HG03139 (cell line): ENCODE results near the gene UBA1.

Experiments used
- ATAC-seq: cut with Tn5 transposase; IDR thresholded peaks from one replicate; pipeline ENCODE4 v1.9.1; 2021; ENCODE audit not compliant: unreplicated experiment

The UBA1 gene

DNA sequence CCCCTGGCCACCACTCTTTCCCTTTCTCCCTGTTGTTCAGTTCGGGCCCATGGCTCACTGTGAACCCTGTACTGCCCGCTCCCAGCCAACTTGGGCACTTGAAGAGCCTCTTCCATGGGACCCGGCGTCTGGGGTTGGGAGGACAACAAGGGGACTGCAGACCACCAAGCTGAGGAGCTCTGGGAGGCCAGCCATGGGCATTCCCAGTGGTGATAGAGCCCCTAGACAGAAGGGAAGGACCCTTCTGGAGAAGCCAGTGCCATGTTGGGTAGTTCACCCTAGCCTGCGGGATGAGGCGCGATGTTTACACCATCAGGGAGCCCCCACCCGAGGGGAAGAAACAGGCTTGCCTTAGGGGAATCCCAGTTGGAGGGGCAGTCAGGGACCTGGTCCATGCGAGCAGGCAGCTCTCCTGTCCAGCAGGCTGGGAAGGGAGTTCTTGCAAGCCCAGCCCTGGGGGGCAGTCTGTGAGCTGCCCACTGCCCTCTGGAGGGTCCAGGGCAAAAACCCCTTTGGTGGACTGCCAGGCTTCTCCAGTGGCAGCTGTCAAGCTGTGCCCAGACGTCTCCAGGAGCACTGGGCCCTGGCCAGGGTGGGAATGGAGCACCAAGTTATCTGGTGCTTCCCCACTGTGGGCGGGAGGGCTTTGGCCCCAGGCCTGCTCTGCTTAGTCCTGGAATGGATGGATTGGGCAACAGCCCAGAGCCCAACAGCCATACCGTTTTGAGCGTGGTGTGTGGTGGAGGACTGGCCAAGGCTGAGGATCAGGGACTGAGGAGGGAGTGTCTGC lies 23.7 kb upstream of the UBA1 start:
- ATAC-seq: no peak

DNA sequence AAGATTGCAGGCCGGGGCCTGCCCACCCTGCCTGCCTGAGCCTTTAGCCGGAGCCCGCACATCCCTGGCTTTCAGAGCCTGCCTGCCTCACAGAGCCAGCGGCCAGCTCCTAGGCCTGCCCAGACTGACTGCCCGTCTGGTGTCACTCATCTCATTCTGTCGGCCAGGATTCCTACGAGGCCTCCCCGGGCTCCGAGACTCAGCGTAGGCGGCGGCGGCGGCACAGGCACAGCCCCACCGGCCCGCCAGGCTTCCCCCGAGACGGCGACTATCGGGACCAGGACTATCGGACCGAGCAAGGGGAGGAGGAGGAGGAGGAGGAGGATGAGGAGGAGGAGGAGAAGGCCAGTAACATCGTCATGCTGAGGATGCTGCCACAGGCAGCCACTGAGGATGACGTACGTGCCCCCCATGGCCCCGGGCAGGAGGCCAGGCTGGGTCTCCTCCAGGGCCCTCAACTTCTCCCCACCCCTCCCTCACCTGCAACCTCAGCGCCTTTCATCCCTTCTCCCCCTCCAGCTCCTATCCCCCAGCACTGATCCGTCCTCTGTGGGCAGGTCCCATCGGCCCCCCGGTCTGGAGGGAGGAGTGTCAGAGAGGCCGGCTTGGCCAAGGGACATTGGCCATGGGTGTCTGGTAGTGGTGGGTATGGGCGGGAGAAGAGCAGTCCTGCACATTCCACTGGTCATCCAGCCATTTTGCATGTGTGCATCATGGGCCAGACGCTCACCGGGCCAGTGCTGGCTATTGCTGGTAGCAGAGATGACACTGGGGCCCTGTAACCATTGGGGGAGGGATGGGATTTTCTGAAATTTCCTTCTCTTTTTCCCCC lies 22.6 kb upstream of the UBA1 start:
- no peak for ATAC-seq

DNA sequence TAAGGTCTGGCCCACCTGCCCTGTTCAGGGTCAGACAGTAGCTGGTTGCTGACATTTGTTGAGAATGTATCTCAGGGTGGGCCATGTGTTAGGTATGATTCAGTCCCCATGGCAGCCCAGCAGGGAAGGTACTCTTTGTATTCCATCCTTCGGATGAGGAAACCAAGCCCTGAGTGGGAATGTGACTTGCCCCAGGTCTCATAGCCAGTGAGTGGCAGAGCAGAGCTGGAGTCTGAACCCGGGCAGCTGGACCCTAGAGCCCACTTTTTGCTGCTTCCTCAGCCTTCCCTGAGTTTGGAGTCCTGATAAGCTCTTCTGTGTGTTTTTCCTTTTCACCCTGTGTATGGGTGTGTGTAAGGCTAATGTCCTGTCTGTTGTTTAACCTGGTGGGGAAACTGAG lies 21.6 kb upstream of the UBA1 start:
- ATAC-seq: no peak

DNA sequence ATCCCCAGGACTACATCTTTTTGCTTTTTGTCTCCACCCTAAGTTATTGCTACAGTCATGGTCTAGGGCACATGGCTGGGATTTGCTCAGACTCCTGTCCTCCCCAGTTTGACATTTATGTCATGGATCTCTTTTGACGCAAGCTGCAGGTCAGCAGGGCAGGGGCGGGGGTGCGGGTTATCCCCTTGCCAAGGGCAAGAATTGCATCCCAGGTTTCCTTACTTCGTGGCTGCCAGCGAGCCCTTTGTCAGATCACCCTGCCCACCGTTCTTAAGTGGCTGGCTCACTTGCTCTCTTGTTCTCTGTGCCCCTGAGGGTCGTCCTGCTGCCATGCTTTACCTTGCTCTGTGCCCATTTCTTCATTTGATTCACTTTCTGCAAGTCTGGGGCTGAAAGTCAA lies 21.1 kb upstream of the UBA1 start:
- no peak for ATAC-seq

DNA sequence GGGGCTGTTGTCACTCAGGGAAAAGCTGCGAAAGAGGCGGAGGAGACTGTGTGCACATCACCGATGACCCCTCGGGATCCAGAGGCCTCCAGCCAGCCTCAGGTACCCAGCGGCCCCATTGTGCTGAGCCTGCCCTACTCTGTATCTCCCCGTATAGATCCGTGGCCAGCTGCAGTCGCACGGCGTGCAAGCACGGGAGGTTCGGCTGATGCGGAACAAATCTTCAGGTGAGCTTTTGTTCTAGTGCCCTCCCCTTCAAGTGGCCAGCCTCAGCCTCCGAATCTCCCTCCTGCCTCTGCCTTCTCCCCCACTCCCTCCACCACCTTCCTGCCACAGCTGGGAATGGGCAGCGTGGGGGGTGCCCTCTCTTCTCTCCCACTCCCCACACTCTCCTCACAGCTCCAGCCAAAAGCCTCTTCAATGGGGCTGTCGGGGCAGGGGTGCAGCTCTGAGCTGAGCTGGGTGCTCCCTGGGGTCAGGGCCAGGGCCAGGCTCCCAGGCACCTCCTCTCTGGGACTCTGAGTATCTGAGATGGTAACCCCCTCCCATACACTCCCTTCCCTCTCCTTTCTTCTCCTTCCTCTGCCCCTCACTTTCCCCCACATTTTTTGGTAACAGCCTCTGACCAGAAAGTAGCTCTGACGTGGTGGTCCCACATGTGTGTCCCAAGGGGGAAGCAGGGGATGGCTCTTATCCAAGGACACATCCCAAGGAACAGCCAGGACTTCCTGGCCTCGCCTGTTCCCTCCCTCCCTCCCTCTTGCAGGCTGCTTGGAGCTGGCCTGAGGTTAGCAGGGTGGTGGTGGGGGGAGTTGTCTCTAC lies 20.4 kb upstream of the UBA1 start:
- no peak for ATAC-seq

DNA sequence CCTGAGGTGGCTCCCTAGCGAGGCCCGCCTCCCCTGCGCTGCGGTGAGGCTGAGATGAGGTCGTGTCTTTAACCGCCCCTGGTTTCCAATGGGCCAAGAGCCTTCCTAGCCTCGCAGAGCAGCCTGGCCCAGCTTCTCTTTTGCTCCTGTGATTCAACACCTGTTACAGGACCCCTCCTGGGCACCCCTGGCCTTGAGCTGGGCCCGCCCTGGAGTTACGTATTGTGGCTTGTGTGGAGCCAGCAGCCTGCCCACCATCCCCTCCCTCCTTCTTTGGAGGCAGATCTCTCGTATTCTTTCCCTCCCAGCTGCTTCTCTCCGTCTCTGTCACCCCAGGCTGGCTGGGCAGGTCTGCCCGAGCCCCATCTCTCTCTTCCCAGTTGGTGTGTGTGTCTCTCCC lies 19.3 kb upstream of the UBA1 start:
- no peak for ATAC-seq

DNA sequence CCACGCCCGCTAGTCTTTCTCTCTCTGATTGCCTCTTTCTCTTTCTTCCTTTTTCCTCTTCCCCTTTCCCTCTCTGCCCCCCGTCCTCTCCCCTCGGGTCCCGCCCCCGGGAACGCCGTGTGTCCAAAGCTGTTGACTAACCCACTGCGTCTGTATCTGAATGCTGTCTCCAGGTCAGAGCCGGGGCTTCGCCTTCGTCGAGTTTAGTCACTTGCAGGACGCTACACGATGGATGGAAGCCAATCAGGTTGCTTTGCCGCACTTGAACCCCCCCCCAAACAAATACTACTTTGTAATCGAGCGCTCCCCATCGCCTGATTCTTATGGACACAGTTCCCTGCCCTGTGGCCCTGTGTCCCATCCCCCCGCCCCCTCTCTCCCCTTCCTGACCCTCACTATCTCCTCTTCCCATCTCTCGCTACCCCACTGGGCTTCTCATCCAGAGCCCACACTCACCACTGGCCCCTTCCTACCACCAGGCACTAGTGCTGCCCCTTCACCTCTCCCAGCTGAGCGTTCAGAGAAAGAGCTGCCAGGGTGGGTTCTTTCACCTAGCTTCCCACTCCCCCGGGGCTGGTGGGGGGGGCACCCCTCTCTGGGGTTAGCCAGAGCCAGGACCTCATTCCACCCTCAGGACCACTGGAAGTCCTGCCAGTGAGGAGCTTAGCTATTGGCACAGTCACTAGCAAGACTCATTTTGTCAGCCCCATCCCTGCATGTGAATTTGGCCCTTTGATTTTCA lies 18.6 kb upstream of the UBA1 start:
- ATAC-seq: no peak

DNA sequence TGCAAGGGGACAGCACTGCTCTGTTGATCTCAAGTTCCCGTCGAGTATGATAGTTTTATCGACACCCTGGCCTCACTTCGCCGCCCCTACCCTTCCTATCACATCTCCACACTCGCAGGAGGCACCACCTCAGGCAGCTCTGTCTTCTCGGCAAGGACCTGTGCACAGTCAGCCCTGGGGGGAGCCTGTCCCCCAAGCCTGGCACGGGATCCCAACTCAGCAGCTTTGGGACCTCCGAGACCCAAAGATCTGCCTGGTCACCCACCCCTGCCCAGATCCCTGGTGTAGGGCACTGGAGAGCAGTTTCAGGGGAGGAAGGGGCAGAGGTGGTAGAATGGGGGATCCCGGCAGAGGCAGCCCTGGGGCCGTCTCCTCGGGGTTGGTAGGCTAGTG lies 18.0 kb upstream of the UBA1 start:
- no peak for ATAC-seq

DNA sequence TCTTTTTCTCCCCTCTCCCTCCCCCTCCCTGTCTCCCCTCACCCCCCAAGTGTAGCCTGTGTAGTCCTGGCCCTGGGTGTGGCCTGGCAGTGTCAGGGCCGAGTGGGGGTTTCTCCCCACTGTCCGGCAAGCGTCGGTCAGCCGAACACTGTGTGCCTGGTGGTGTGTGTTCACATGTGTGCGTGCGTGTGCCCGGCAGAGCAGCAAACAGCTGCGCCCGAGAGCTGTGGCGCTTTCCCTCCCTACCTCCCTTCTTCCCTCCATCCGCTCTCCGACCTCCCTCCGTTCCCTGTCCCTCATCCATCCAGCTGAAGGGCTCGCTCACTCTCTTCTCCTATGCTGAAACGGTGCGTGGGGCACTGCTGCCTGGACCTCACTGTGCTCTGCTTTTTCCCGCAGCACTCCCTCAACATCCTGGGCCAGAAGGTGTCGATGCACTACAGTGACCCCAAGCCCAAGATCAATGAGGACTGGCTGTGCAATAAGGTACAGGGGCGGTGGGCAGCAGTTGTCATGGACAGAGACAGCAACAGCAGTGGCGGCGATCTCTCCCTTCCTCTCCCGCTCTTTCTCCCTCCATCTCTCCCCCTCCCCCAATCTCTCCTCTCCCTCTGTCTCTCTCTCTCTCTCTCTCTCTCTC lies 17.4 kb upstream of the UBA1 start:
- ATAC-seq: no peak

DNA sequence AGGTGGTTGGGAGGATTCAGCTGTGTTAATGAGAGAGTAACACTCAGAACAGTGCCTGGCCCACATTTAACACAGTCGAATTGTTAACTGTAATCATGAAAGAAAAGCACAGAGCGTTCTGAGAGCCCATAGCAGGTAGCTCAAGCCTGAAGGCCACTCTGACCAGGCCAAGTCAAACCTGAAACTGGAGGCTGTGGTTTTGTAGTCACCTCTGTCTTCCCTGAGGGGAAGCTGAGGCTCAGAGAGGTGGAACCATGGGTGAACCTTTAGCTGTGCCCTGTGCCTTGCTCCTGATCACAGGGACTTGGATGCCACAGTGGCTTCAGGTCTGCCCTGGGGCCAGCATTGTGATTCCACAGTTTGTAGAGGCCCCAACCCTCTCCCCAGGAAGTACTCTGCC lies 16.6 kb upstream of the UBA1 start:
- no peak for ATAC-seq

DNA sequence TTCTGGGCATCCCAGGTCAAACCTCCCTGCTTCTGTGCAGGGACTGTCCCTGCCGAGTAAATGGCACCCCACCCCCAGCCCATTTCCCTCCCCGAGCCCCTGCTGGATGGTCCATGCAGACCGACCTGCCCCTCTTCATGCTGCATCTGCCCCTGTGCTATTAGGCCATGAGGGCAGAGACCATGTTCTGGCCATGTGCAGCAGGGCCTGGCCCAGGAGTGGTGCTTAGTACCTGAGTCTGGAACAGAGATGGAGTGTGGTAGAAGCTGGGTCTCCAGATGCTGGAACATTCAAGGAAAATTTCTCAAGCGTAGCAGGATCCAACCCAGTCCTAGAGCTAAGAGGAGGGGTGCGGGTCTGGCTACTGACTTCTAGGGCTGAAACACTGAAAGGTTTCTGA lies 15.3 kb upstream of the UBA1 start:
- ATAC-seq: no peak

DNA sequence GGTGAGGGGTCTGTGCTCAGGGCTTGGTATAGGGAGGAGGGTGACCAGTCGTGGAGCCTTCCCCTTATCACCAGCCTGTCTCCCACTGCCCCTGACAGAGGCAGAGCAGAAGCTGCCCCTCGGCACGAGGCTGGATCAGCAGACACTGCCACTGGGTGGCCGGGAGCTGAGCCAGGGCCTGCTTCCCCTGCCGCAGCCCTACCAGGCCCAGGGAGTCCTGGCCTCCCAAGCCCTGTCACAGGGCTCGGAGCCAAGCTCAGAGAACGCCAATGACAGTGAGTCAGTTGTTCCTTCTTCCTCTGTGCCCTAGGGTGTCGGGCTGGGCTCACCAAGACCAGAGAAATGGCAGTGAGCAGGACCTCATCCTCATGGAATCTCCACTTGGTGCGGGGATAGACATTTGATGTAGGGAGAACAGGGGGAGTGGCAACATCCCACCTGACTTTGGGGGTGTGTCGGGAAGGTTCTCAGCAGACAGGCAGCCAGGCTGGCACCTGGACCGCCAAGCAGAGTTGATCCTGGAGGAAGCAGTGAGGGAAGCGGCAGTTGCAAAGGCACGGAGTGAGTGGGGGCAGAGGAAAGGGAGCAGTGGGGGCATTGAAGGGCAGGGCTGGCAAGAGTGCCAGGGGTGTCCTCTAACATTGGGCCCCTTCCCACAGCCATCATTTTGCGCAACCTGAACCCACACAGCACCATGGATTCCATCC lies 14.3 kb upstream of the UBA1 start:
- ATAC-seq: no peak

DNA sequence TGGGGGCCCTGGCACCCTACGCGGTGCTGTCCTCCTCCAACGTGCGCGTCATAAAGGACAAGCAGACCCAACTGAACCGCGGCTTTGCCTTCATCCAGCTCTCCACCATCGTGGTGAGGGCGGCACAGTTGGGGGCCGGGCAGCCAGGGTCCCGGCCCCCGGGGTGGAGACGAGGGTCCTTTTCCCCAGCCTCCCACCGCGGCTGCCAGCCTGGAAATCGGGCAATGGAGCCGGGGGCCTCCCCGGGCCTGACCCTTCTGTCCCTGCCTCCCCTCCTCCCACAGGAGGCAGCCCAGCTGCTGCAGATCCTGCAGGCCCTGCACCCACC lies 13.7 kb upstream of the UBA1 start:
- no peak for ATAC-seq

DNA sequence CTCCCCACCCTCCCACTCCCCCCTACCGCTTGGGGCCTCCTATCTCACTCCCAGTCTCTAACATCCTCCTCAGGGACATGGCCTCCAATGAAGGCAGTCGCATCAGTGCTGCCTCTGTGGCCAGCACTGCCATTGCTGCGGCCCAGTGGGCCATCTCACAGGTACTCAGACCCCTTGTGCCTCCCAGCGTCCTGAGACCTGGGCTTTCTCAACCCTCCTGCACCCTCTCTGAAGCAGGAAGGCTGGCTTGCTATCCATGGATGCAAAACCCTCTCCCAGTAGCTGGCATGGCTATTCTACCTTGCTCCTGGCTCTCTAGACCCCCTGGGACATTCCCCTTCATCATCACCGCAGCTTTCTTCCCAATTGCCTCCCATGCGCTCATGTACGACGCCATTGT lies 13.3 kb upstream of the UBA1 start:
- ATAC-seq: no peak

DNA sequence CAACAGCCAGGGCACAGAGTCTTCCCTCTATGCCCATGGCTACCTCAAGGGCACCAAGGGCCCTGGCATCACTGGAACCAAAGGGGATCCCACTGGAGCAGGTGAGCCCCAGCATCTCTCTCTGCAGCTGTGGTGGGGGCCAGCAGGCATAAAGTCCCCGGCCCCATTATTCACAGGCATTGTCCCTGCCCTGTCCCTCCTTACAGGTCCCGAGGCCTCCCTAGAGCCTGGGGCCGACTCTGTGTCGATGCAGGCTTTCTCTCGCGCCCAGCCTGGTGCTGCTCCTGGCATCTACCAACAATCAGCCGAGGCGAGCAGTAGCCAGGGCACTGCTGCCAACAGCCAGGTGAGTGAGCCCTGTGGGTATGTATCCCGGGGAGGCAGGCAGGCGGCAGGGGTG lies 12.3 kb upstream of the UBA1 start:
- no peak for ATAC-seq

DNA sequence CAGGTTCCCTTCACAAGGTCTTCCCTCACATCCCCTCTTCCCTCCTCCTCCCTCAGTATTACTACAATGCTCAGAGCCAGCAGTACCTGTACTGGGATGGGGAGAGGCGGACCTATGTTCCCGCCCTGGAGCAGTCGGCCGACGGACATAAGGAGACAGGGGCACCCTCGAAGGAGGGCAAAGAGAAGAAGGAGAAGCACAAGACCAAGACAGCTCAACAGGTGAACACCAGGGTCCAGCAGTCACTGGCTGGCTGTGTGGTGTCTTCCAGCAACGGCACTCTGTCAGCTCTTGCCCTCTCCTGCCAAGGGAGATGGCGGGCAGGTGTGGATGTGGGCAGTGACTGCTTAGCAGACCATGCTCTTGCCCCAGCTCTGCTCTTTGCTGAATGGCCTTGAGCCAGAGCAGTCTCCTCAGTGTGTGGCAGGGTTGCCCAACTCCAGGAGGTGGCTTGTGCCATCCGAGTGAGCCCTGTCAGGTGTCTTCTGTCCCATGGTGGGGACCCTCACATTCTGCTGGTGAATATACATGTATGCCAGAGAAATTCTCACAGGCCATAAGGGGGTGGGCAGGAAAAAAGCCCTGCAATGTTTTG lies 11.4 kb upstream of the UBA1 start:
- no peak for ATAC-seq

DNA sequence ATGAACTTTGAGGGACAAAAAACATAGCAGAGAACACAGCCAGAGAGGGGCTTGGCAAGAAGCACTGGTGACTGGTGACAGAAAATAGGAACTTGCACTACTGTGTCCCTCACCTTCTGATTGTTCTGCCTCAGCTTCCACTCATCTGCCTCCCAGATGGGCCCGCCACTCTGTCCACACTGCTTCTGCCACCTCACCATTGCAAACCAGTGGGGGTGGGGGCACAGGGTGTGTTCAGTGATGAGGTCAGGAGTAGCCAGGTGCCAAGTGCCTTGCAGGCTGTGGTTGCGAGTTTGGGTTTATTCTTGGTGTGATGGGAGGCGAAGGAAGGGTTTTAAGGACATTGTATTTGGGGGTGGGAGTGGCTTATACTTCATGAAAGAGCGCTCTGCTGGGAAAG lies 9.1 kb upstream of the UBA1 start:
- ATAC-seq: no peak

DNA sequence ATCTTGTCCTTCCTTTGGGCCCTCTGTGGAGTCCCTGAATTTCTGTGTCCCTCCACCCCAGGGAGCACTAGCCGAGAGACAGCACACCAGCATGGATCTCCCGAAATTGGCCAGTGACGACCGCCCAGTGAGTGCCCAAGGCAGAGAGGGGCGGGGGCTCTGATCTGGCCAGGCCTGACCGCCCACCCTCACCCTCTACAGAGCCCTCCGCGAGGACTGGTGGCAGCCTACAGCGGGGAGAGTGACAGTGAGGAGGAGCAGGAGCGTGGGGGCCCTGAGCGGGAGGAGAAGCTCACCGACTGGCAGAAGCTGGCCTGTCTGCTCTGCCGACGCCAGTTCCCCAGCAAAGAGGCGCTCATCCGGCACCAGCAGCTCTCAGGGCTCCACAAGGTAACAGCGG lies 8.4 kb upstream of the UBA1 start:
- no peak for ATAC-seq

DNA sequence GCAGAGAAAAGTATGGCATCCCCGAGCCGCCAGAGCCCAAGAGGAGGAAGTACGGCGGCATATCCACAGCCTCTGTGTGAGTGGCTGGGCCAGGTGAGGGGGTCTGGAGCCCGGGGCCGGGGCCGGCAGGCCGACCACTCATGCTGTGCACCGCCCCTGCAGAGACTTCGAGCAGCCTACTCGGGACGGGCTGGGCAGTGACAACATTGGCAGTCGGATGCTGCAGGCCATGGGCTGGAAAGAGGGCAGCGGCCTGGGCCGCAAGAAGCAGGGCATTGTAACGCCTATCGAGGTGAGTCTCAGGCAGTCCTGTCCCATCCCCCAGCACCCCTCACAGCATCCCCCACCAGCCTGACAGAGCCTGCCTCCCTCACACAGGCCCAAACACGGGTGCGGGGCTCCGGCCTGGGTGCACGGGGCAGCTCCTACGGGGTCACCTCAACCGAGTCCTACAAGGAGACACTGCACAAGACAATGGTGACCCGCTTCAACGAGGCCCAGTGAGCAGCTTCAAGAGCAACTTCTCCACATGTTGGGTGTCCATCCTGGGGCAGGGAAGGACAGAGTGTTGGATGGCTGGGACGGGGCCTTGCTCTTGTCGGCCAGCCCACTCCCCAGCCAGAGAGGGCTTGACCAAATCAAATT lies 7.4 kb upstream of the UBA1 start:
- no peak for ATAC-seq
